ENCODE data around the gene CDH4. TPM values are rescaled to one million over a fixed set of nuclear protein-coding genes. Genes with fewer than 3 reads are reported as not detected.

CDH4 gene
- total and polyA plus RNA-seq, 8 donors = under 0.01 to 2.2 (median 0.11) TPM; not detected in 2

- Histone ChIP-seq H3K4me1 (peaks cover 12 to 15% (median 13%) of the 10 kb centered on the region in 4 donors), H3K4me3 (no peak overlapping the region), H3K27me3 (peaks cover 18 to 96% (median 28%) of the 10 kb centered on the region in 3 donors), H3K36me3 (no peaks in the 10 kb centered on the region), H3K9me3 (peaks cover 0 to 7% (median 3%) of the 10 kb centered on the region in 4 donors), H3K27ac (no peak overlapping the region)
- 58 to 78% (median 68%) methylated on average over 20 of the region's 20 CpGs for WGBS, 5 donors
- no peak for DNase-seq
- TF ChIP-seq POLR2A (IDR thresholded peaks at IDR 0.05) (no peak), CTCF (IDR thresholded peaks at IDR 0.05) (no peak), EP300 (IDR thresholded peaks at IDR 0.05) (no peak), POLR2AphosphoS5 (IDR thresholded peaks at IDR 0.05) (no peak)
- intact Hi-C loops (cut with DNase I; ENCODE audit: low total_unique reads) = no loop called here
Measured at GRCh38 chr20:61257611-61258010, 5.5 kb downstream of the CDH4 start.

GRCh38 chr20:61259741-61260140, 7.7 kb downstream of the CDH4 start:
- Histone ChIP-seq H3K4me1 (peaks cover 0 to 5% (median 0%) of the 10 kb centered on the region in 4 donors), H3K4me3 (no peak overlapping the region), H3K9me3 (peaks cover 0 to 7% (median 3%) of the 10 kb centered on the region in 4 donors), H3K36me3 (no peaks in the 10 kb centered on the region), H3K27ac (no peak overlapping the region), H3K27me3 (peaks cover 0 to 91% (median 7%) of the 10 kb centered on the region in 3 donors)
- intact Hi-C loops (cut with DNase I; ENCODE audit: low total_unique reads) = no loop called here
- no peak for TF ChIP-seq EP300 (IDR thresholded peaks at IDR 0.05)
- no peak for TF ChIP-seq POLR2A (IDR thresholded peaks at IDR 0.05)
- TF ChIP-seq CTCF (IDR thresholded peaks at IDR 0.05) = no peak
- TF ChIP-seq POLR2AphosphoS5 (IDR thresholded peaks at IDR 0.05) = no peak
- 81 to 87% (median 84%) methylated on average over 3 of the region's 3 CpGs for WGBS, 5 donors
- no peak for DNase-seq

- no peaks in the 10 kb centered on the region for H3K36me3 ChIP-seq
- peaks cover 0 to 7% (median 3%) of the 10 kb centered on the region in 4 donors for H3K9me3 ChIP-seq
- H3K4me3 ChIP-seq = no peak overlapping the region
- H3K27me3 ChIP-seq = peaks cover 0 to 88% (median 0%) of the 10 kb centered on the region in 3 donors
- no peak for DNase-seq
- intact Hi-C loops (cut with DNase I; ENCODE audit: low total_unique reads) = no loop called here
- H3K4me1 ChIP-seq = peaks cover 0 to 5% (median 0%) of the 10 kb centered on the region in 4 donors
- no peak overlapping the region for H3K27ac ChIP-seq
- WGBS, 5 donors = 51 to 82% (median 73%) methylated on average over 7 of the region's 7 CpGs
- TF ChIP-seq CTCF (IDR thresholded peaks at IDR 0.05) = no peak
- no peak for TF ChIP-seq POLR2A (IDR thresholded peaks at IDR 0.05)
- TF ChIP-seq POLR2AphosphoS5 (IDR thresholded peaks at IDR 0.05) = no peak
- TF ChIP-seq EP300 (IDR thresholded peaks at IDR 0.05) = no peak
Measured at GRCh38 chr20:61260905-61261304, 8.8 kb downstream of the CDH4 start.

- WGBS, 5 donors = 57 to 81% (median 77%) methylated on average over 17 to 18 of the region's 18 CpGs
- TF ChIP-seq POLR2A (IDR thresholded peaks at IDR 0.05) = no peak
- TF ChIP-seq EP300 (IDR thresholded peaks at IDR 0.05) = no peak
- no peak for TF ChIP-seq CTCF (IDR thresholded peaks at IDR 0.05)
- TF ChIP-seq POLR2AphosphoS5 (IDR thresholded peaks at IDR 0.05) = no peak
- Histone ChIP-seq H3K36me3 (no peaks in the 10 kb centered on the region), H3K9me3 (peaks cover 0 to 7% (median 3%) of the 10 kb centered on the region in 4 donors), H3K27ac (no peak overlapping the region), H3K4me1 (peaks cover 0 to 5% (median 0%) of the 10 kb centered on the region in 4 donors), H3K4me3 (no peak overlapping the region), H3K27me3 (peaks cover 0 to 87% (median 0%) of the 10 kb centered on the region in 3 donors)
- intact Hi-C loops (cut with DNase I; ENCODE audit: low total_unique reads) = no loop called here
- DNase-seq = no peak
Measured at GRCh38 chr20:61262036-61262435, 10.0 kb downstream of the CDH4 start.
